Left colon (tissue), 2 donors: ENCODE data around the gene DYNC1I1. TPM values are rescaled to one million over a fixed set of nuclear protein-coding genes. Genes with fewer than 3 reads are reported as not detected.

Experiments
- ATAC-seq: fragments of 200-7000 bp; cut with Tn5 transposase; one replicate; pipeline ENCODE4 v1.9.1; 2020; ENCODE audit warnings: mild to moderate bottlenecking, moderate library complexity
- DNase-seq, 2 donors: peaks; one replicate each; pipeline ENCODE4 v3.0.0-alpha.2; 2020
- intact Hi-C, 2 donors: fragments of 100-400 bp; cut with DNase I in 1 of 2; cut with micrococcal nuclease in 1 of 2; formaldehyde crosslinking; loops; one replicate each; pipeline versions ENCODE4 v1.11.2 to v1.14.0; 2022; cut with DNase I, micrococcal nuclease
- total RNA-seq, 2 donors: library from RNA; stranded (reverse); fragmentation: NEBNext Ultra II Directional; extraction: Animal tissue kit (Norgen Biotek cat#: 25700); gene quantifications; one replicate each; pipeline ENCODE4 v1.2.1, GENCODE V29; 2021
- donor health status: DM: no; HTN: no; CAD: no.
- donor health status: DM: yes; HTN: yes; CAD: no.

The DYNC1I1 gene
- total RNA-seq, 2 donors from 2014 or later = 0.43 to 3.0 TPM

GRCh38 chr7:96088579-96088978 is 316.2 kb downstream of the DYNC1I1 start:
- intact Hi-C loops = no loop called here
- ATAC-seq = peak; percentile 32

GRCh38 chr7:96089511-96089910 is 317.2 kb downstream of the DYNC1I1 start:
- ATAC-seq (no peak), DNase-seq (no peak)
- intact Hi-C loops = no loop called here

More at GRCh38 chr7:96088579-96088978, 316.2 kb downstream of the DYNC1I1 start:
- DNase-seq = no peak

GRCh38 chr7:96090756-96091155 is 318.4 kb downstream of the DYNC1I1 start:
- ATAC-seq (no peak), DNase-seq (no peak)
- intact Hi-C loops = no loop called here

GRCh38 chr7:96093435-96093834 is 321.1 kb downstream of the DYNC1I1 start:
- ATAC-seq = no peak
- DNase-seq = no peak
- intact Hi-C loops = no loop called here

- ATAC-seq = no peak
- intact Hi-C loops = no loop called here
These were observed 325.5 kb downstream of the DYNC1I1 start for GRCh38 chr7:96097835-96098234.

GRCh38 chr7:96100737-96101136 is 328.4 kb downstream of the DYNC1I1 start:
- intact Hi-C loops = no loop called here
- DNase-seq = no peak

More at GRCh38 chr7:96097835-96098234, 325.5 kb downstream of the DYNC1I1 start:
- no peak for DNase-seq

GRCh38 chr7:96102096-96102811 is 329.9 kb downstream of the DYNC1I1 start:
- intact Hi-C loops = no loop called here
- ATAC-seq = no peak
- DNase-seq = no peak

More at GRCh38 chr7:96100737-96101136, 328.4 kb downstream of the DYNC1I1 start:
- ATAC-seq = no peak

GRCh38 chr7:96104984-96105383 is 332.6 kb downstream of the DYNC1I1 start:
- intact Hi-C loops = no loop called here
- ATAC-seq (no peak), DNase-seq (no peak)

- ATAC-seq (no peak), DNase-seq (no peak)
- intact Hi-C loops = no loop called here
These were observed 339.1 kb downstream of the DYNC1I1 start for GRCh38 chr7:96111405-96111804.

GRCh38 chr7:96114190-96114589 is 341.8 kb downstream of the DYNC1I1 start:
- DNase-seq (no peak), ATAC-seq (no peak)
- intact Hi-C loops = no loop called here

GRCh38 chr7:96116173-96116572 is 343.8 kb downstream of the DYNC1I1 start:
- no peak for ATAC-seq

GRCh38 chr7:96118449-96119001 is 346.2 kb downstream of the DYNC1I1 start:
- no peak for ATAC-seq
- DNase-seq = no peak
- intact Hi-C loops = no loop called here

More at GRCh38 chr7:96116173-96116572, 343.8 kb downstream of the DYNC1I1 start:
- DNase-seq = no peak
- intact Hi-C loops = no loop called here

- intact Hi-C loops = no loop called here
- ATAC-seq (no peak), DNase-seq (no peak)
These were observed 348.3 kb downstream of the DYNC1I1 start for GRCh38 chr7:96120445-96121225.

- intact Hi-C loops = no loop called here
- no peak for DNase-seq
- no peak for ATAC-seq
These were observed 349.4 kb downstream of the DYNC1I1 start for GRCh38 chr7:96121752-96122151.

GRCh38 chr7:96122746-96123145 is 350.4 kb downstream of the DYNC1I1 start:
- intact Hi-C loops = no loop called here
- no peak for DNase-seq
- no peak for ATAC-seq

GRCh38 chr7:96126382-96126781 is 354.0 kb downstream of the DYNC1I1 start:
- intact Hi-C loops = no loop called here
- DNase-seq (no peak), ATAC-seq (peak; percentile 81)

- DNase-seq (no peak), ATAC-seq (no peak)
- intact Hi-C loops = no loop called here
These were observed 355.4 kb downstream of the DYNC1I1 start for GRCh38 chr7:96127746-96128145.

GRCh38 chr7:96131525-96131924 is 359.2 kb downstream of the DYNC1I1 start:
- no peak for DNase-seq
- intact Hi-C loops = no loop called here
- no peak for ATAC-seq

GRCh38 chr7:96135241-96135640 is 362.9 kb downstream of the DYNC1I1 start:
- DNase-seq = no peak
- intact Hi-C loops = no loop called here
- no peak for ATAC-seq
